PFSK-1 (cell line): ENCODE results near the gene TADA1.

Source experiments
- FOXP2 ChIP-seq: optimal IDR thresholded peaks from 2 replicates; pipeline ENCODE3; 2011; ENCODE audit warnings: borderline replicate concordance, control low read depth, inconsistent platforms; ENCODE audit not compliant: insufficient read depth; ENCODE audit errors: extremely low read length, extremely low read depth
- POLR2AphosphoS5 ChIP-seq: IDR thresholded peaks from 2 replicates; pipeline ENCODE4 v1.6.1; 2012; ENCODE audit warnings: low read depth, mild to moderate bottlenecking, control low read depth, low read length, moderate library complexity
- REST ChIP-seq, 2 experiments: IDR thresholded peaks; 2 replicates each; pipeline versions ENCODE4 v1.6.1 to v1.8.0; 2011 to 2012; ENCODE audit warnings: low read depth in 2 of 2, low read length in 2 of 2, control low read depth in 1 of 2, inconsistent platforms in 1 of 2, mild to moderate bottlenecking in 1 of 2, moderate library complexity in 1 of 2; ENCODE audit not compliant: insufficient read depth in 1 of 2
- TAF1 ChIP-seq: IDR thresholded peaks from 2 replicates; pipeline ENCODE4 v1.6.1; 2012; ENCODE audit warnings: low read length, control low read depth, borderline replicate concordance; ENCODE audit not compliant: insufficient read depth

- TF ChIP-seq REST (IDR thresholded peaks at IDR 0.05; ENCODE audit: insufficient read depth in 1 of 2, low read depth in 2 of 2, low read length in 2 of 2): no peak
- no peak for TF ChIP-seq POLR2AphosphoS5
- TF ChIP-seq TAF1: no peak
- no peak for TF ChIP-seq FOXP2
These were observed 29.8 kb upstream of the TADA1 start for GRCh38 chr1:166905900-166906299.
